Posterior cingulate gyrus (tissue), 11 donors: ENCODE measurements around the gene HTR1D.
A peak's percentile ranks its signal among the peaks of the same experiment; 100 is the strongest.
"Not testable (repeated sequence)": the region's sequence is repeated elsewhere in the genome, so short reads cannot be mapped to it uniquely, and the experiment has no call there.

ENCODE experiments used
- DNase-seq, 10 donors: peaks; one replicate each; pipeline versions ENCODE4 v3.0.0 to v3.0.0-alpha.2; 2020 to 2021; ENCODE audit warnings: mixed read lengths in 3 of 10
- intact Hi-C: fragments of 100-400 bp; cut with DNase I; formaldehyde crosslinking; loops from one replicate; pipeline ENCODE4 v1.15.1; 2023

Gene HTR1D

GRCh38 chr1:23188936-23189452 is 28.3 kb downstream of the HTR1D start:
- intact Hi-C loops, DNase-seq: not testable (repeated sequence)

GRCh38 chr1:23188434-23188884 is 28.8 kb downstream of the HTR1D start:
- intact Hi-C loops: no loop called here
- DNase-seq: no peak

GRCh38 chr1:23187637-23188036 is 29.7 kb downstream of the HTR1D start:
- intact Hi-C loops: no loop called here
- DNase-seq: no peak

- DNase-seq: no peak
- intact Hi-C loops: no loop called here
Measured at GRCh38 chr1:23185381-23185780, 31.9 kb downstream of the HTR1D start.

- peak in 1 of 10 donors; percentile 26 for DNase-seq
- intact Hi-C loops: loop anchor here (1.0 kb wide), 2 partner anchors 86 to 208 kb away; no protein-coding TSS in a partner anchor
Measured at GRCh38 chr1:23184212-23184934, 32.9 kb downstream of the HTR1D start.

GRCh38 chr1:23179862-23180261 is 37.4 kb downstream of the HTR1D start:
- no peak for DNase-seq
- intact Hi-C loops: no loop called here

GRCh38 chr1:23178950-23179349 is 38.4 kb downstream of the HTR1D start:
- intact Hi-C loops: no loop called here
- DNase-seq: no peak

- intact Hi-C loops: no loop called here
- no peak for DNase-seq
Measured at GRCh38 chr1:23178414-23178813, 38.9 kb downstream of the HTR1D start.

- DNase-seq: peak; percentile 36 to 95 (median 72)
- intact Hi-C loops: no loop called here
Measured at GRCh38 chr1:23177438-23178380, 39.6 kb downstream of the HTR1D start.

GRCh38 chr1:23177031-23177430 is 40.3 kb downstream of the HTR1D start:
- DNase-seq: no peak
- intact Hi-C loops: no loop called here

GRCh38 chr1:23174426-23175110 is 42.7 kb downstream of the HTR1D start:
- no peak for DNase-seq
- intact Hi-C loops: no loop called here

GRCh38 chr1:23171181-23171755 is 46.0 kb downstream of the HTR1D start:
- peak in 1 of 10 donors; percentile 13 for DNase-seq
- intact Hi-C loops: no loop called here

- intact Hi-C loops: no loop called here
- peak; percentile 28 to 94 (median 67) for DNase-seq
Measured at GRCh38 chr1:23169727-23170335, 47.5 kb downstream of the HTR1D start.

- DNase-seq: no peak
- intact Hi-C loops: no loop called here
Measured at GRCh38 chr1:23169195-23169575, 48.1 kb downstream of the HTR1D start.

GRCh38 chr1:23168445-23169194 is 48.7 kb downstream of the HTR1D start, which contains the start of gene LUZP1:
Gene LUZP1, minus strand, starts transcription at chr1:23168856.
- intact Hi-C loops: no loop called here
- DNase-seq: peak; percentile 89 to 99 (median 96)

GRCh38 chr1:23168079-23168444 is 49.2 kb downstream of the HTR1D start:
- peak in 1 of 10 donors; percentile 14 for DNase-seq

GRCh38 chr1:23167353-23168078 is 49.8 kb downstream of the HTR1D start:
- peak; percentile 26 to 91 (median 37) for DNase-seq
- intact Hi-C loops: no loop called here

More at GRCh38 chr1:23168079-23168444, 49.2 kb downstream of the HTR1D start:
- intact Hi-C loops: no loop called here

GRCh38 chr1:23166854-23167253 is 50.4 kb downstream of the HTR1D start:
- no peak for DNase-seq
- intact Hi-C loops: no loop called here
